Right atrium auricular region (tissue), 2 donors: Measurements from ENCODE around the gene FOXP1. TPM values are rescaled to one million over a fixed set of nuclear protein-coding genes. Genes with fewer than 3 reads are reported as not detected.

Experiments used
- DNase-seq: peaks from one replicate; pipeline ENCODE4 v3.0.0-alpha.2; 2019; ENCODE audit warnings: low spot score
- H3K27ac ChIP-seq, 2 donors: fragments of 200-600 bp; sonication (generic); 1 replicate in 1 of 2; 2 replicates in 1 of 2; pipeline ENCODE4 v1.5.1; 2016 to 2019
- H3K27me3 ChIP-seq, 2 donors: fragments of 200-600 bp; sonication (generic); one replicate each; pipeline versions ENCODE4 v1.5.1 to v1.6.0; 2017 to 2019
- H3K36me3 ChIP-seq: fragments of 200-600 bp; sonication (generic); one replicate; pipeline ENCODE4 v1.5.1; 2016
- H3K4me1 ChIP-seq, 2 donors: fragments of 200-600 bp; sonication (generic); one replicate each; pipeline versions ENCODE4 v1.5.1 to v1.6.0; 2017 to 2019
- H3K4me3 ChIP-seq, 2 donors: fragments of 200-600 bp; sonication (generic); 1 replicate in 1 of 2; 2 replicates in 1 of 2; pipeline ENCODE4 v1.5.1; 2017 to 2019; ENCODE audit warnings: mild to moderate bottlenecking in 1 of 2, moderate library complexity in 1 of 2
- H3K9me3 ChIP-seq, 2 donors: fragments of 200-600 bp; sonication (generic); one replicate each; pipeline ENCODE4 v1.5.1; 2019
- CTCF ChIP-seq, 2 donors: fragments of 200-600 bp; sonication (generic); IDR thresholded peaks; one replicate each; pipeline ENCODE4 v1.5.1; 2019; ENCODE audit warnings: antibody characterized with exemption in 2 of 2
- total RNA-seq, 2 donors: library from RNA; depleted of rRNA; stranded (reverse); fragments of >200 nt; gene quantifications; one replicate each; pipeline ENCODE4 v1.1.0, GENCODE V29; 2016

FOXP1 gene
- total RNA-seq, 2 donors from 2014 or later = 39.2 to 59.0 TPM

- Histone ChIP-seq H3K4me3 (no peak overlapping the region), H3K4me1 (peaks cover 2 to 19% of the 10 kb centered on the region in 2 donors), H3K9me3 (no peaks in the 10 kb centered on the region), H3K27me3 (no peaks in the 10 kb centered on the region), H3K27ac (no peak overlapping the region), H3K36me3 (no peaks in the 10 kb centered on the region)
- no peak for DNase-seq
- TF ChIP-seq CTCF (IDR thresholded peaks at IDR 0.05) = no peak
These were observed 385.5 kb downstream of the FOXP1 start for GRCh38 chr3:71197841-71198565.

- Histone ChIP-seq H3K9me3 (no peaks in the 10 kb centered on the region), H3K27me3 (no peaks in the 10 kb centered on the region), H3K27ac (no peak overlapping the region), H3K36me3 (no peaks in the 10 kb centered on the region), H3K4me3 (no peak overlapping the region), H3K4me1 (no peaks in the 10 kb centered on the region)
- TF ChIP-seq CTCF (IDR thresholded peaks at IDR 0.05) = no peak
- no peak for DNase-seq
These were observed 388.0 kb downstream of the FOXP1 start for GRCh38 chr3:71195492-71195891.

GRCh38 chr3:71194785-71195184 lies 388.7 kb downstream of the FOXP1 start:
- H3K9me3 ChIP-seq = no peaks in the 10 kb centered on the region
- no peaks in the 10 kb centered on the region for H3K36me3 ChIP-seq
- H3K4me1 ChIP-seq = no peaks in the 10 kb centered on the region
- no peak overlapping the region for H3K4me3 ChIP-seq
- DNase-seq = no peak
- H3K27me3 ChIP-seq = no peaks in the 10 kb centered on the region
- no peak for TF ChIP-seq CTCF (IDR thresholded peaks at IDR 0.05)
- no peak overlapping the region for H3K27ac ChIP-seq

- Histone ChIP-seq H3K4me1 (no peaks in the 10 kb centered on the region), H3K27me3 (no peaks in the 10 kb centered on the region), H3K27ac (no peak overlapping the region), H3K4me3 (no peak overlapping the region), H3K9me3 (no peaks in the 10 kb centered on the region), H3K36me3 (no peaks in the 10 kb centered on the region)
- no peak for DNase-seq
- TF ChIP-seq CTCF (IDR thresholded peaks at IDR 0.05) = no peak
These were observed 392.5 kb downstream of the FOXP1 start for GRCh38 chr3:71191031-71191482.

- no peak for TF ChIP-seq CTCF (IDR thresholded peaks at IDR 0.05)
- no peak overlapping the region for H3K4me3 ChIP-seq
- no peaks in the 10 kb centered on the region for H3K9me3 ChIP-seq
- no peaks in the 10 kb centered on the region for H3K4me1 ChIP-seq
- DNase-seq = no peak
- no peaks in the 10 kb centered on the region for H3K36me3 ChIP-seq
- H3K27ac ChIP-seq = no peak overlapping the region
- H3K27me3 ChIP-seq = no peaks in the 10 kb centered on the region
These were observed 394.0 kb downstream of the FOXP1 start for GRCh38 chr3:71189480-71189879.

- TF ChIP-seq CTCF (IDR thresholded peaks at IDR 0.05) = no peak
- H3K9me3 ChIP-seq = no peaks in the 10 kb centered on the region
- no peaks in the 10 kb centered on the region for H3K27me3 ChIP-seq
- no peak overlapping the region for H3K4me3 ChIP-seq
- no peak for DNase-seq
- H3K4me1 ChIP-seq = no peaks in the 10 kb centered on the region
- H3K36me3 ChIP-seq = no peaks in the 10 kb centered on the region
- H3K27ac ChIP-seq = no peak overlapping the region
These were observed 395.8 kb downstream of the FOXP1 start for GRCh38 chr3:71187715-71188114.
